GM12892 (cell line): ENCODE results near the gene DENND2A.

Experiments used
- POLR2A ChIP-seq: IDR thresholded peaks from 2 replicates; pipeline ENCODE4 v1.6.1; 2011; ENCODE audit warnings: low read depth, low read length, control low read depth
- POLR2AphosphoS5 ChIP-seq: IDR thresholded peaks from 2 replicates; pipeline ENCODE4 v1.6.1; 2011; ENCODE audit warnings: low read depth, low read length, control low read depth
- TAF1 ChIP-seq: IDR thresholded peaks from 2 replicates; pipeline ENCODE4 v1.6.1; 2011; ENCODE audit warnings: low read depth, mild to moderate bottlenecking, control low read depth, low read length, borderline replicate concordance

- TF ChIP-seq POLR2A (no peak), TAF1 (no peak), POLR2AphosphoS5 (no peak)
Observed at GRCh38 chr7:140639366-140640053, 1.1 kb downstream of the DENND2A start.
